ENCODE measurements around the gene SCFD2.

The SCFD2 gene

DNA sequence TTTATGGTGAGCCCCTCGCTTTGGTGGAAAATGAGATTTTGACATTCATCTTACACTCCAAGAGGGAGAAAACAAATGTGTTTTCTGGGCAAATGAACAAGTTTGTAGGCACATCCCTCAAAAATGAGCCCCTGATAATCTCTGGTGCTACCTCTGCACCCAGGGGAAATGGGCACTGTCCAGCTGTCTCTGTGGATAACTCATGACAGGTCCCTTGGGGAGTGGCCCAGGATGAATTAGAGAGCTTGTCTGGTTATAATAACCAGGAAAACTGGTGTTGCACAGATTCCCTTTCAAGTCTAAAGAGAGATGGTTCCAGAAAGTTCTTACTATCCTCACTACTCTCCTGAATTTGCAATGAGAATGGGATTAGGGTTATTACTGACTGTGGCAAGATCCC, 496.2 kb downstream of the SCFD2 start:
- Mint-ChIP-seq H3K9me3 (no peaks in the 10 kb centered on the region), H3K4me1 (no peaks in the 10 kb centered on the region), H3K36me3 (ENCODE audit: low read depth) (peaks cover 17% of the 10 kb centered on the region), H3K27me3 (no peaks in the 10 kb centered on the region), H3K4me3 (no peak overlapping the region), H3K27ac (no peak overlapping the region)
- no peak for DNase-seq
- ATAC-seq, result no peak

- no peak overlapping the region for H3K4me3 Mint-ChIP-seq
- no peaks in the 10 kb centered on the region for H3K27me3 Mint-ChIP-seq
- no peak overlapping the region for H3K27ac Mint-ChIP-seq
- ATAC-seq (no peak), DNase-seq (no peak)
- H3K4me1 Mint-ChIP-seq, result no peaks in the 10 kb centered on the region
- no peaks in the 10 kb centered on the region for H3K9me3 Mint-ChIP-seq
- H3K36me3 Mint-ChIP-seq (ENCODE audit: low read depth), result peaks cover 17% of the 10 kb centered on the region
These were observed 496.7 kb downstream of the SCFD2 start for GRCh38 chr4:52869196-52869595.

DNA sequence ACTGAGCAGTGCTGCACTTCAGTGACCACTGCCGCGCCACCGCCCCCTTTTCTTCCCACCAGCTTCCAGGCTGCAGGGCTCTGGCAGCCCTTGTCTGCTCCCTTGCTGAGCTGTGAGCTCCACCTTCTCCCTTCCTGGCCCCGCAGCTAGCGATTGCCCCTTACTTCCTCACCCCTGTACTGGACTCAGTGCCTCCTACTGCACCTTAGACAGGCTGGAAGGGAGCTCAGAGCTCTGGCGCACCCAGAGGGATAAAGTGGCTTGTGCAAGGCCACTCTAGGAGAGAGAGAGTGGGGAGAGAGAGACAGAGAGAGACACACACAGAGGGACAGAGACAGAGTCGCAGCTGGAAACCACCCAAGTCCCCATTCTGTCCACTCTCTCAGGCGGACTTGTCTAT, 497.7 kb downstream of the SCFD2 start:
- no peaks in the 10 kb centered on the region for H3K4me1 Mint-ChIP-seq
- no peak for DNase-seq
- H3K4me3 Mint-ChIP-seq, result no peak overlapping the region
- no peaks in the 10 kb centered on the region for H3K9me3 Mint-ChIP-seq
- no peak overlapping the region for H3K27ac Mint-ChIP-seq
- peaks cover 13% of the 10 kb centered on the region for H3K36me3 Mint-ChIP-seq (ENCODE audit: low read depth)
- no peak for ATAC-seq
- peaks cover 5% of the 10 kb centered on the region for H3K27me3 Mint-ChIP-seq

DNA sequence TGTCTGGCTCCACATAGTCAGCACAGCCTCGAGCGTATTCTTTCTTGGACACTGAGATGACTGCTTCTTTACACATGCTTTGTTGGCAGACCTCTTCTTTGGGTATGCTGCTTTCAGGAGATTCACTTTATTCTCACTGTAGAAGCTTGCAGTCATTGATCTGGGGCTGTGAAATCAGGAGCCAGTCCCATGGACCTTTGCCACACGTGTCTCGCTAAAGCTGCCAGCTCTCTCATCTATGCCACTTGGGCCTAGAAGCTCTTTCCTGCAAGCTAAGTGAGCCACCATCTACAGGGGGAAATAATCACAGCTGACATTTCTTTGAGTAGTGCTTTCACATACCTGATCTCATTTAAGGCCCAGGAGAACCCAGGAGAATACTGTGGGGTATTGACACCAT, 498.7 kb downstream of the SCFD2 start:
- Mint-ChIP-seq H3K9me3 (no peaks in the 10 kb centered on the region), H3K4me1 (no peaks in the 10 kb centered on the region)
- no peak for ATAC-seq

DNA sequence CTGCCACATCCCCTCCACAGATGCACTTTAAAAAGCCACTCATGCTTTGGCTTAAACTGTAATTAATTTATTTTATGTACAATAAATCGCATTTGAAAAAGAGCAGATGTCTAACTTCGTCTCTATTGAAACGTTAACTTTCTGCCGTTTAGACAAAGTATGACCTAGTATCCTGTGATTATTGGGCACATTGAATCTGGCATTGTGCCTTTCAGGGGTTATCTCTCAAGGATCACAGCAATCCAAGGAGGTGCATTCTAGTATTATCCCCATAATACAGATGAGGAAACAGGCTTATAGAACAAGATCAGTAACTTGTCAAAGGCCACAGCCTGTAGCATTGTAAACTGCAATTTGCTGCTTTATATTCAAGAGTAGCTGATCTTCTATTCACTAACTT, 499.1 kb downstream of the SCFD2 start:
- H3K4me3 Mint-ChIP-seq, result no peak overlapping the region
- H3K27ac Mint-ChIP-seq, result no peak overlapping the region
- DNase-seq, result no peak
- H3K4me1 Mint-ChIP-seq, result no peaks in the 10 kb centered on the region
- peaks cover 9% of the 10 kb centered on the region for H3K27me3 Mint-ChIP-seq
- ATAC-seq, result no peak
- H3K9me3 Mint-ChIP-seq, result no peaks in the 10 kb centered on the region
- peaks cover 6% of the 10 kb centered on the region for H3K36me3 Mint-ChIP-seq (ENCODE audit: low read depth)

More for the DNA sequence above, 498.7 kb downstream of the SCFD2 start:
- peaks cover 6% of the 10 kb centered on the region for H3K36me3 Mint-ChIP-seq (ENCODE audit: low read depth)
- H3K27me3 Mint-ChIP-seq, result peaks cover 9% of the 10 kb centered on the region
- no peak overlapping the region for H3K27ac Mint-ChIP-seq
- DNase-seq, result no peak
- no peak overlapping the region for H3K4me3 Mint-ChIP-seq

GRCh38 chr4:52865300-52865699, 500.6 kb downstream of the SCFD2 start:
- peaks cover 4% of the 10 kb centered on the region for H3K4me1 Mint-ChIP-seq
- peaks cover 22% of the 10 kb centered on the region for H3K27me3 Mint-ChIP-seq
- H3K9me3 Mint-ChIP-seq, result no peaks in the 10 kb centered on the region
- H3K27ac Mint-ChIP-seq, result no peak overlapping the region
- ATAC-seq (no peak), DNase-seq (no peak)
- H3K36me3 Mint-ChIP-seq (ENCODE audit: low read depth), result no peaks in the 10 kb centered on the region
- no peak overlapping the region for H3K4me3 Mint-ChIP-seq

- peaks cover 4% of the 10 kb centered on the region for H3K4me1 Mint-ChIP-seq
- H3K27me3 Mint-ChIP-seq, result peaks cover 27% of the 10 kb centered on the region
- no peaks in the 10 kb centered on the region for H3K36me3 Mint-ChIP-seq (ENCODE audit: low read depth)
- no peaks in the 10 kb centered on the region for H3K9me3 Mint-ChIP-seq
- H3K27ac Mint-ChIP-seq, result no peak overlapping the region
- H3K4me3 Mint-ChIP-seq, result no peak overlapping the region
- no peak for ATAC-seq
- DNase-seq, result no peak
These were observed 501.1 kb downstream of the SCFD2 start for GRCh38 chr4:52864793-52865192.

GRCh38 chr4:52863324-52863723, 502.5 kb downstream of the SCFD2 start:
- Mint-ChIP-seq H3K9me3 (no peaks in the 10 kb centered on the region), H3K36me3 (ENCODE audit: low read depth) (no peaks in the 10 kb centered on the region), H3K4me1 (peaks cover 4% of the 10 kb centered on the region), H3K27ac (no peak overlapping the region), H3K27me3 (peaks cover 34% of the 10 kb centered on the region), H3K4me3 (no peak overlapping the region)
- DNase-seq (no peak), ATAC-seq (no peak)

- peak overlapping the region; percentile 59 for H3K4me3 Mint-ChIP-seq
- peaks cover 5% of the 10 kb centered on the region for H3K9me3 Mint-ChIP-seq
- H3K4me1 Mint-ChIP-seq, result peaks cover 4% of the 10 kb centered on the region
- DNase-seq (no peak), ATAC-seq (no peak)
- H3K27me3 Mint-ChIP-seq, result peaks cover 34% of the 10 kb centered on the region
- no peak overlapping the region for H3K27ac Mint-ChIP-seq
- no peaks in the 10 kb centered on the region for H3K36me3 Mint-ChIP-seq (ENCODE audit: low read depth)
These were observed 503.2 kb downstream of the SCFD2 start for GRCh38 chr4:52862639-52863161.

GRCh38 chr4:52861879-52862616, 503.8 kb downstream of the SCFD2 start, which contains the start of gene RASL11B:
Gene RASL11B (plus strand): TSS chr4:52862317. CDS start chr4:52862508, 191 bp downstream.
- Mint-ChIP-seq H3K4me3 (peak within 1 kb of the TSS; percentile 59), H3K36me3 (ENCODE audit: low read depth) (no peaks in the 10 kb centered on the region), H3K9me3 (peaks cover 6% of the 10 kb centered on the region), H3K4me1 (peaks cover 6% of the 10 kb centered on the region), H3K27ac (no peak within 1 kb of the TSS), H3K27me3 (peaks cover 38% of the 10 kb centered on the region)
- ATAC-seq (peak; percentile 96), DNase-seq (peak; percentile 85)

DNA sequence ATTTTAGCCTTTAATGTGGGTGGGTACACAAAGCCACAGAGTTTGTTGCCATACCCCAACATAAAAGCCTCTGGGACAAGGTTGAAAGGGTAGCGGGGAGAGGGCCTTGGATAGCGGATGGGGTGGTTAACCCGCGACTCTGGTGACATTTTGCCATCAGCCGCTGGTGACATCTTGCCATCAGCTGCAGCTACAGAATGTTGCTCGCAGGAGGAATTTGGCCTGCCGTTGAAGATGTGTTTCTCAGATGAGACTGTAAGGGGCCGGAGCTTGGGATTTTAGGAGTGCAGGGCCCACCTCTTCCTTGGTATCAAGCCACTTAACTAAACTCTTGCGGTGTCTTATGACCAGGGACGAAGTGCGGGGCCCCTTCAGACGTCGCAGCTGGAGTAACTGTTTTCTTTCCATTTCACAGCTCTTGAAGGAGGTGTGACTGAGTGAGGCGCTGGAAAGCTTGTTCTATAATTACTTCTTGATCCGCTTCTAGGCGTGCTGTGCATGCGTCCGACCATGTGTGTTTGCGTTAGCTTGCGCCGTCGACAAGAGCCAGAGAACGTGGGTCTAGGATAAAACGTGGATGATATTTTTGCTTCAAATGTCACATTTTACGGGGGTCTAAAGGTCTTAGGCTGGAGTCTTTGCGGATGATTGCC, 504.6 kb downstream of the SCFD2 start:
- H3K4me3 Mint-ChIP-seq, result peak overlapping the region; percentile 59
- no peaks in the 10 kb centered on the region for H3K36me3 Mint-ChIP-seq (ENCODE audit: low read depth)
- H3K9me3 Mint-ChIP-seq, result peaks cover 6% of the 10 kb centered on the region
- peaks cover 42% of the 10 kb centered on the region for H3K27me3 Mint-ChIP-seq
- DNase-seq (no peak), ATAC-seq (no peak)
- H3K27ac Mint-ChIP-seq, result no peak overlapping the region
- H3K4me1 Mint-ChIP-seq, result peaks cover 9% of the 10 kb centered on the region

- ATAC-seq (no peak), DNase-seq (no peak)
- H3K4me1 Mint-ChIP-seq, result peaks cover 10% of the 10 kb centered on the region
- H3K27me3 Mint-ChIP-seq, result peaks cover 43% of the 10 kb centered on the region
- H3K4me3 Mint-ChIP-seq, result no peak overlapping the region
- no peak overlapping the region for H3K27ac Mint-ChIP-seq
- H3K9me3 Mint-ChIP-seq, result peaks cover 6% of the 10 kb centered on the region
- H3K36me3 Mint-ChIP-seq (ENCODE audit: low read depth), result no peaks in the 10 kb centered on the region
These were observed 505.5 kb downstream of the SCFD2 start for GRCh38 chr4:52860361-52860760.

DNA sequence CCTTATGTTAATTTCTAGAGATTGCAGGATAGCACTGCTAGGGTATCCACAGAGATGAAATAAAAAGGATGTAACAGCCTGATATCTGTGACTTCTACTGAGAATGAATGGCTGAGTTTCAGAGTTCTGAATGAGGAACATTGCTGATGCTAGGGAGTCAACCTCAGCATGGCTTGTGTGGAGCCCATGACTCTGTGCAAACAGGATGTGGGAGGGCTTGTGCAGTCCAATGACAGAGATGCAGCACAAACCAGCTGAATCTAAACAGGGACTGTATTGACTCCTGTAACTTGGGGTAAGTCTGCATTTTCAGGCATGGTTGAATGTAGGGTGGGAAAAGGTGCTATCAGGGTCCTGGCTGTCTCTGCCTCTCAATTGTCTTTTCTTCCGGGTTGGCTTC, 509.1 kb downstream of the SCFD2 start:
- peaks cover 13% of the 10 kb centered on the region for H3K4me1 Mint-ChIP-seq
- H3K27me3 Mint-ChIP-seq, result peaks cover 36% of the 10 kb centered on the region
- H3K36me3 Mint-ChIP-seq (ENCODE audit: low read depth), result no peaks in the 10 kb centered on the region
- DNase-seq (no peak), ATAC-seq (no peak)
- no peak overlapping the region for H3K27ac Mint-ChIP-seq
- no peak overlapping the region for H3K4me3 Mint-ChIP-seq
- H3K9me3 Mint-ChIP-seq, result peaks cover 6% of the 10 kb centered on the region

DNA sequence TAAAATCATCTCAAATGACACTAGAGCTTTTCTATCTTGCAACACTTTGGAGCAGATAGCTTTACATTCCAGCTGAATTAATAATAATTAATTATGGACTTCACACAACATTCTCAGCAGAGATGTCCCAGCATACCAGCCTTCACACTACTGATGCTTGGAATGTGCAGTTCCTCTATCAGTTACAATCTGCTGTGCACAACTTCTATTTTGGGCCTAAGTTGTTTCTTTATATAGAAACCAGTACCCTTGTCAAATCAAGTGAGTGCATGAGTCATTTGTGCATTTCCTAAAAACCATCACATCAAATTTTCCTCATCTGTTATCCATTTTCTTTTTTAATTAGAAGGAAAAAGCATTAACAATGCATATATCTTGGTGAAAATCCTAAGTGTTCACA, 512.5 kb downstream of the SCFD2 start:
- Mint-ChIP-seq H3K9me3 (peaks cover 6% of the 10 kb centered on the region), H3K4me1 (peaks cover 9% of the 10 kb centered on the region), H3K4me3 (no peak overlapping the region), H3K27me3 (peaks cover 14% of the 10 kb centered on the region), H3K36me3 (ENCODE audit: low read depth) (no peaks in the 10 kb centered on the region), H3K27ac (no peak overlapping the region)
- no peak for DNase-seq
- ATAC-seq, result no peak

DNA sequence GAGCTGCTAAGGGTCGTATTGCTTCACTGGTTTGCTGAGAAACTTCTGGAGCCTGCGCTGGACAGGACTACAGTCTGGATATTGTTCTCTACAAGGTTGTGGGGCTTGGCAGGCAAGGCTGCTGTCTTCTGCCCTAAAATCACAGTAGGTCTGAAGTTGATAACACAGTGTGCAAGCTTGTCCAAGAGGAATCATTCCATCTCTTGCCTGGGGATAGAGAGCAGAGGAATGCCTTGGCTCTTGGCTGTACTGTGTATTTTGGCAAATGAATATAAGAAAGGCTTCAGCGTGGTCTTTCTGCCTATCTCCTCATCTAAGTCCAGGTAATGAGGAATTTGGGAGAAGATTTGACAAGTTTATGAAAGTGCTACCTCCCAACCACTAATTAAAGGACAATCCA, 513.1 kb downstream of the SCFD2 start:
- Mint-ChIP-seq H3K27me3 (peaks cover 14% of the 10 kb centered on the region), H3K27ac (no peak overlapping the region), H3K4me1 (peaks cover 9% of the 10 kb centered on the region), H3K4me3 (no peak overlapping the region), H3K36me3 (ENCODE audit: low read depth) (no peaks in the 10 kb centered on the region), H3K9me3 (peaks cover 1% of the 10 kb centered on the region)
- no peak for DNase-seq
- no peak for ATAC-seq

All from activated naive CD8-positive, alpha-beta T cell treated with anti-CD3 and anti-CD28 coated beads, Interleukin-2, amount 50 U/mL, for 24 hours (primary cell).